NT2/D1 (cell line): Measurements from ENCODE around the gene KRTAP4-1.

Experiments
- YY1 ChIP-seq: IDR thresholded peaks from 2 replicates; pipeline ENCODE4 v1.6.1; 2011; ENCODE audit not compliant: insufficient read length, insufficient read depth
- ZNF274 ChIP-seq: IDR thresholded peaks from 2 replicates; pipeline ENCODE4 v1.6.1; 2011; ENCODE audit warnings: mild to moderate bottlenecking, low read depth, low read length

DNA sequence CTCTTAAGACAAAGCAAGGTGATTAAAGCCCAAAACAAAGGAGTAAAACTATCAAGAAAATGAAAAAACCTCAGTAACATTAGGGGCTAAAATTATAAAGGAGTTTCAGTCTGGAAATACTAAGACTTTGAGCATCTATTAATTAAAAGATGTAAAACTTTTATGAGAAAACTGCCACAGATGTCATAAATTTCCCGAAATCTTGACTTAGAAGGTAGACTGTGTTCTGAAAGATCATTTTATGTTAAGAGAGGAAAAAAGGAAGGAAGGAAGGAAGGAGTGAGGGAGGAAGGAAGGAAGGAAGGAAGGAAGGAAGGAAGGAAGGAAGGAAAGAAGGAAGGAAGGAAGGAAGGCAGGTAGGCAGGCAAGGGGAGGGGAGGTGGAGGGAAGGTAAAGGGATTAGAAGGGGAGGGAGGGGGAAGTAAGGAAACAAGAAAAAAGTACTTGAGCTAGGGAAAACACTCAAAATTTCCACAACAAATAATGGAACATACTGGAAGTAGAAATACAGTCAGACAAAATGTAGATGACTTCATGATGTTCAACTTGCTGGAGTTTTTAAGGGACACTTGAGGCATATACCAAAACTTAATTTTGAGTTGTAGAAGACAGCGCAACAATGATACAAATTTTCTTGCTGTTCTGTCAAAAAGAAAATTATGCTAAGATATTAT, 37.0 kb downstream of the KRTAP4-1 start:
- TF ChIP-seq YY1 = no peak
- TF ChIP-seq ZNF274 = no peak
